LNCAP (cell line): ENCODE measurements around the gene EVX2.

Source experiments
- CTCF ChIP-seq: fragments of 450-650 bp; IDR thresholded peaks from 2 replicates; pipeline ENCODE4 v1.5.1; 2017; ENCODE audit warnings: mild to moderate bottlenecking

Gene EVX2

DNA sequence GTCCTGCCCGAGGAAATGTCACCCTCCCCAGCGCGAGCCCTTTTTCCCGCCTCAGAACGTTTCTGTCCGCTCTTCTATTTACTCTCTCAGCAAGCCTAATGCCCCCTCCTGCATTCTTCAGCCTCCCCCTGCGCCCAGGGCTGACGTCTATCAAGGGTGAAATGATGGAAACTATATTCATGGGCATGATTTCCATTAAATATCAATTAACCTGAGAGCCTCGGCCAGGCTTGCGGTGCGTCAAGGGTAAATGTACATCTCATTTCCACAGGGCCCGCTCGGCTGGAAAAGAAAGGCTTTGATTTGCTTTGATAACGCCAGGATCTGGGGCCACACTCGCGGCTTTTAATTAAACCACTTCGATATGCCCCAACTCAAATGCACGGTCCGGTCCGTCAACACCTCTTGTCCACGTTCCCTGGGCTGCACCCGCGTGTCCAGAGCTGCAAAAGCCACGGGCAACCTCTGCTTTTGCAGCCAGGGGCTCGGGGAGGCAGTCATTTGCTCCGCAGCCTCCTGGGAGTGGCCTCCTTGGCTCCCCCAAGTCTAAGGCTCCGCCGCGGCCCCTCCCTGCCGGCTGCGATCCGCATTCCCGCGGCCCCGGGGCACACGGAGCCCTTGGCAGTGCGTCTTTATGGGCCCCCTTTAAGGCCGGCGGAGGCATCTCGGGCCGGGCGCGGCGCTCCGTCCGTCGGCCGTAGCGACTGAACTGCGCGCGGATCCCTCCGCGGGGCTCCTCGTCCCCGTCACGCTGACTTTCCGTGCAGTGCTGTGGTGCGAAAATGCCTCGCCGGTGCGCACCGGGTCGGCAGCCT, 45.4 kb upstream of the EVX2 start, which contains the start of gene HOXD8:
HOXD8 (plus strand) TSS at position 724 of the 815 bp plus-strand sequence. CDS start 662 bp downstream, outside the sequence.
- TF ChIP-seq CTCF, result no peak

- TF ChIP-seq CTCF, result no peak
Measured at GRCh38 chr2:176128172-176128981, 44.6 kb upstream of the EVX2 start.

DNA sequence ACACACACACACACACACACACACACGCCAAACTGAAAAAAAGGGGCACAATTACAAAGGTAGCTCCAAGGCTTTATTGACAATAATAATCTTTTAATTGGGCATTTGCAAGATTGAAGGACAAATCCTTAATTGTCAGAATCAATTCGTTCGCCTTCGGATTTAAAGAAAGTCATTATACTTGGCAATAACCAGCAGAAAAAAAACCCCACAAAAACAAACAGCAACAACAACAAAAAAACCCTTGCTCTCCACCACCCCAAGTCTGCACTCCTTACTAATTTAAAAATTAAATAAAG, 44.0 kb upstream of the EVX2 start:
- TF ChIP-seq CTCF, result no peak

- peak; percentile 76 for TF ChIP-seq CTCF
Measured at GRCh38 chr2:176126929-176127773, 43.4 kb upstream of the EVX2 start.

DNA sequence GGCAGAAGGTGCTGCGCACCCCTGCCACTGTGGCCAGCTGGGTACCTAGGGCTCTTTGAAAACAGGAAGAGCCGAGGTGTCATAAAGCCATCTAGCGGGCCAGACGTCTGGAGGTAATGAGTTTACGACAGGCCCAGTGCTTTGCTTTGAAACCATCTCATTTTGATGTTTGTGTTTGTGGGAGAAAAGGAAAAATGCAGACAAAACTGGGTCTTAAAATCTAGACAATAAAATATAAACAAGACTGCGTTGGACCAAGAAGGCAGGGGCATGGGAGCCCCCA, 42.0 kb upstream of the EVX2 start:
- TF ChIP-seq CTCF, result no peak

DNA sequence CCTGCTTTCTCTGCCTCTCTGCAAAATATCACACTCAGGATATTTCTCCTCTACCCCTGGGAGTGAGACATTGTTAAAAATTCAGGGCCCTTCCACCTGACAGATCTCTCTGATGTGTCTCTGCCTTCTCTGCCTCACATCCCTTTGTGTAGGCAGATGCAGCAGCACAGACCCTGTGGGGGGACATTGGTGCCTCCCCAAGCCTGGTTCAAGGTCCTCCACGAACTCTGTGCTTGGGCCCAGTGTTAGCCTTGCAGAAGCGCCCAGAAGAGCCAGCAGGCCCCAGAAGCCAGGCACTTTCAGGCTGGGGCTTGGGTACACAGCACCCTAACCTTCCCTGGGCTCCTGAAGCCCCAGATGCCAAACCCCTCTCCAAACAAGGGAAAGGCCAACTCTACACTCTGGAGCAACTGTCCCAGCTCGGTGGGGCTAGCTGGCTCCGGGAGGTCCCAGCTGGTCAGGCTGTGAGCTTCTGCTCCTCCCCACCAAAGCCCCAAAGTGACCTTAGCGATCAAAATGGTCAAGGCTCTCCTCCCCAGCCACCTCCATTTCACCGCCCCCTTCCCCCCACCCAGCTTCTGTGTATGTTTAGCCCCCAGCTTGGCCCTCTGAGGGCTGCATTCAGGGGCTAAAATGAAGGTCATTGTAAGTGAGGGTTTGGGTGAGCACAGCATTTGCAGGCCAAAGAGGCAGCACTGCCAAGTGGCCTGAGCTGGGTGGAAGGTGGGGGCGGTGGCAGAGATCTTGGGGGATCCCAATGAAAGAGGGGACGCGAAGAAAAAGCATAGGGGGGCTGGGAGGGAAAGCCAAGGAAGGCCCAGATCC, 41.4 kb upstream of the EVX2 start:
- TF ChIP-seq CTCF, result no peak
